ENCODE data around the gene CA11.
"Not testable (repeated sequence)": the region's sequence is repeated elsewhere in the genome, so short reads cannot be mapped to it uniquely, and the experiment has no call there.

Gene CA11

DNA sequence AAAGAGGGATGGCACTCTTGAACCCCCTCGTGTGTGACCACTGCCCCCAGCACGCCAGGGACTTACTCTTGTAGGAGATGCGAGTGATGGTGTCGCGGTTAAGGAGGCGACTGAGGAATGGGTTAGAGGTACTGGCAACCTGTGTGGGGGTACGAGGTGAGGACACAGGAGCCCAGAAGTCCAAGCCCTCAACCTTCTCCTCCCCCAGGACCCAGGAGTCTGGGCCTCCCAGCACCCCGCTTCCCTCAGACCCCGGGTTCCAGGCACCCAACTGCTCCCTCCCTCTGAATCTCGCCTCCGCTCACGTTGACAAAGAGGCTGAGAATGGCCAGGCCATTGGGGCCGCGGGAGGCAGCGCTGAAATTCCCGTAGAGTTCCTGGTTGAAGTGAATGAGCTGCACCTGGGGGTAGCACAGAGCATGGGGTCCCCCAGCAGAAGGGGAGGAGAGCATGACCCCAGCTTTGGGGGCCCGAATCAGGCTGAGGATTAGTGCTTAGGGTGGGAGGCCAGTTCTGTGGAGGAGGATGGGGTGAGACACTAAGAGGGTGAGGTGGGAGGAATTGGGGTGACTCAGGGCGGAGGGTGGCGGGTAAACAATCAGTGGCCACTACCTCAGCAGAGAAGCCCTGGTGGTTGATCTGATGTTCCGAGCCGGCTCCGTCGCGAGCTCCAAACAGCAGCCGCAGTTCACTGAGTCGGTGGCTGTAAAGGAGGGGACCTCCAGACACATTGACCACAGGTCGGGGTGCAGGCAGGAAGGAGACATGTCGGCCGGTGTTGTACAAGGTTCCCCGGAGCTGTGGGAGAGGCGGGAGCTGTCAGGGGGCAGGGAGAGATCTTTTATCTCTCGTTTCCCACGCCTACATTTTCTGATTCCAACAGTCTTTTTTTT is 6.3 kb downstream of the CA11 start:
- DNase-seq, result no peak

DNA sequence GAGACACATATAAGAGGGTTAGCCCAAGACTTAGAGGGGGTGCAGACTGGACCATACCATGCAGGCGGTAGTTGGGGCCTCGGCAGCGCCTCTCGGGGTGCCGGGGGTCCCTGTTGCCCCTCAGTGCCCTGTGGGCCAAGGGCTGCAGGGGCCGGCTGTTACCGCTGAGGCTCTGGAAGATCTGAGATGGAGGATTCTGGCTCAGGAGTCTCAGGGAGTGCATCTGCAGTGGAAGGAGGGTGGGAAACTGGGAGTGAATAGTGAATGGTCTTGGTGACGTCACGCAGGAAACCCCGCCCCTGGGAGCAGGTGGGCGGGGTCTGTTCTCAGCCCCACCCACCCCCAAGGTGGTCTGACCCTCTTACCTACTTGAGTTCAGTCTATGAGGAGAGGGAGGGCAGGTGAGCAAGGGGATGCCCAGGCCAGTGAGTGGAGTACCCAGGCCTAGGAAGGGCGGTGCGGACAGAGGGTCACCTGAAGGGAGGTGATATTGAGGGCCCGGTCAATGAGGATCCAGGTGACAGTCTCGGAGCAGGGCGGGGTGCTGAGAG is 7.1 kb downstream of the CA11 start:
- DNase-seq, result no peak

DNA sequence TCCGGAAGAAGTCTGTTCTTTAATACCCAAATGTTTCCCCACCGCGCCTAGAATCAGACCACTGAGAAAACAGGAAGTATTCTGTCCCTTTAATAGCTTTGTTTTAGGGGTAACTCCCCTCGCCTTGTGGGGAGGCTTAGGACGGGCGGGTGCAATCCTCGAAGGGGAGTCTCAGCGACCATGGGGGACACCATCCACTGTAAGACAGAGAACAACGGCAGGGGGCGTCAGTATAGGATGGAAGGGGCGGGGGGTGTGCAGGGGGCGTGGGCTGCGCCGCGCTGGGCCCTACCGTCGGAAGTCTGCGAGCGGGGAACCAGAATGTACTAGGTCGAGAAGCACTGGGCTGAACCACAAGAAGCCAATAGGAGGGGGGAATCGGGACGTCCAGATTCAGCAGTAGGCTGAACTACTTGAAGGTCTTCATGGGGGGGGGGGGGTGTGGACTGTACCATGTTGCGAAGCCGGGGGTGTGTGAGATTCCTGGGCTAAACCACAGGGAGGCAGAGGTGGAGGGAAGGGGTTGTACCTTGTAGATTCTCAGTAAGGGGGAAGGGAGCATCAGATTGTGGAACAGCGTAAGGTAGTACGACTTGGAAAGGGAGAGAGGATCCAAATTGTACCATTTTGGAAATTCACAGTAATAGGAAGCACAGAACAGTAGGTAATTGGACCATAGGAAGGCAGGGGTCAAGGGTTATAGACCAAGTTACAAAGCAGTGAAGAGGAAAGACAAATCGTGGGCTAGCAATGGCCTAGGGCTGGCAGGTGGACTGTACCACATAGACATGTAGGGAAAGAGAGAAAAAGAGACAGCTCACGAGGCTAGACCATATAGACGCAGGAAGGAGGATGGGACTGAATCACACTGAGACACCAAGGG is 7.8 kb downstream of the CA11 start:
- DNase-seq, result peak; percentile 82

DNA sequence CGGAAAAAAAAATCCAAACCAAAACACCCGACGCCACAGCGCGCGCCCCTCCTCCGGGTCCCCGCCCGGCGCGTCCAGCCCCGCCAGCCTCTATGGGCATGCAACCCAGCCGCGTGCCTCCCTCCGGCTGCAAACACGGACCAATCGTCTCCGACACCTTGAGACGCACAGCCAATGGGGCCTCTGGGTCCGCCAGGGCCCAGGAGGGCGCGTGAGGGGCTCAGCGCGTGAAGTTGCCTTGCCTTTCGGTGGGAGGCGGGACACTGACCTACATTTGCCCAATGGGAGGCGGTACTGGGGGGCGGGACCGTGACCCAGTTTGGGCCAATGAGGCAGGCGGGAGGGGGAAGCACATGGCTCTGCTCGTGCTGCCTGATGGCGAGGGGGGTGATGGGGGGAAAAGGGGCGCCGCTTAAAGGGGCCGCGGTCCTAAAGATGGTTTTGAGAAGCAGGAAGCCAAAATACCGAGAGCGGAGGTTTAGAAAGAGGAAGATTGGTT is 8.5 kb downstream of the CA11 start:
- DNase-seq, result peak; percentile 98

DNA sequence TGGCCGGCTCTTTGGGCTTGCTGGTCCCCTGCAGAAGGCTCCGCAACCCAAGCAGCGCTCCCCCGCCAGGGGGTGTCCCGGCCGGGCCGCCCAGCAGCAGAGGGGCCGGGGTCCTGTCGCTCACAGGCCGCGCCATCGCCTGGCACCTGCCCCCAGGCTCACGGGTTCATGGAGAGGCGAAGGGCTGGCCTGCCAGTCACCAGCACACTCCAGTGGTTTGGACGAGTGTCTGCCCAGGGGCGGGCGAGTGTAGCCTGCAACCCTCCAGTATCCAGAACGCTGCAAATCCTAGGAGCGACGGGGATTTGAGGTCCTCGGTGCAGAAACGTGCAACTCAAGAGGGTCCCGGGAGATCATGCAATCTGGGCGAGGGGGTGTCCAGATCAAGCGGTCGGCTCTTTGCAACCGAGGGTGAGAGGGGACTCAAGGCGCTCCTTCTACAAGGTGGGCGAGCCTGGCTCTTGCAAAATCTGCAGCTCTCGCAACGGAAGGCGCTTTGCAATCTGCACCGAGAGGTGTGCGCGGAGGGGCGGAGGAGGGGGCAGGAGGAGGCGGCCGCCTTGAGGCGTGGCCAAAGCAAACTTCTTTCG is 9.0 kb downstream of the CA11 start, which contains the start of gene DBP:
DBP (minus strand) TSS at position 521 of the 590 bp plus-strand sequence; CDS start at position 136, 385 bp downstream.
- peak; percentile 55 for DNase-seq

DNA sequence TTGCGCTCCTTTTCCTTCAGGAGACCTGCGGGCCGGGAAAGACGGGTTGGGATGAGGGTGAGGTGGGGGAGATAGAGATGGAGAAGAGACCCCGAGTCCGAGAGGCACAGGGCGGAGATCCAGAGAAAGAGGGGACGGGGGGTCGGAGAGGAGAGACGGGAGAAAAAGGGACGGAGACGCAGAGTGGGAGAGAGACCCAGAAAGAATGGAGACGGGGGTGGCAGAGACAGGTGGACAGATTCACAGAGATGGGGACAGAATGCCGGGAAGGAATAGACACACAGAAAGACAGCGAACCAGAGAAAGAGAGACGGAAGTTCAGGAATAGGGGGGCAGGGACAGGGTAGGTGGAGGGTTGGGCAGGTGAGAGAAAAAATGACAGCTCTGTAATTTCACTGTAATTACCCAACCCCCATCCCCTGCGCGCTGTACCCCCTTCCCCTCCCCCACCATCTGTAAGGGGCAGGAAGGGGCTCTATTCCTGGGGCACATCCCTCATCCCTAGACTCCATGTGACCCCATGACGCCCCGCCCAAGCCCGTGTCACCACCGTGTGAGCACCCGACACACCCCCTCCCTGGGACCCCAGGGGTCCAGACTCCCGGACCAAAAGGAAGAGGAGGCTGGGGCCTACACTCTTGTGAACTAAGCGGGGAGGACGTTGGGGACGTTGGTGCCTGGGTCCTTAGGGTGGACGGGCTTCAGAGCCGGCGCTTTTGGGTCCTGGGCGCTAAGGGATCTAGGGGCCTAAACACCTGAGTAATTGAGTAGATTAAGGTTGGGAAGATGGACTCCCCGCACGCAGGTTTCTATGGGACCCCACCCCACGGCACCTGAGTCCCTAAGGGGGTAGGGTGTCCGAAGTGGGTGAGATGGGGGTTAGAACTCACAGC is 9.8 kb downstream of the CA11 start:
- DNase-seq, result peak; percentile 50

DNA sequence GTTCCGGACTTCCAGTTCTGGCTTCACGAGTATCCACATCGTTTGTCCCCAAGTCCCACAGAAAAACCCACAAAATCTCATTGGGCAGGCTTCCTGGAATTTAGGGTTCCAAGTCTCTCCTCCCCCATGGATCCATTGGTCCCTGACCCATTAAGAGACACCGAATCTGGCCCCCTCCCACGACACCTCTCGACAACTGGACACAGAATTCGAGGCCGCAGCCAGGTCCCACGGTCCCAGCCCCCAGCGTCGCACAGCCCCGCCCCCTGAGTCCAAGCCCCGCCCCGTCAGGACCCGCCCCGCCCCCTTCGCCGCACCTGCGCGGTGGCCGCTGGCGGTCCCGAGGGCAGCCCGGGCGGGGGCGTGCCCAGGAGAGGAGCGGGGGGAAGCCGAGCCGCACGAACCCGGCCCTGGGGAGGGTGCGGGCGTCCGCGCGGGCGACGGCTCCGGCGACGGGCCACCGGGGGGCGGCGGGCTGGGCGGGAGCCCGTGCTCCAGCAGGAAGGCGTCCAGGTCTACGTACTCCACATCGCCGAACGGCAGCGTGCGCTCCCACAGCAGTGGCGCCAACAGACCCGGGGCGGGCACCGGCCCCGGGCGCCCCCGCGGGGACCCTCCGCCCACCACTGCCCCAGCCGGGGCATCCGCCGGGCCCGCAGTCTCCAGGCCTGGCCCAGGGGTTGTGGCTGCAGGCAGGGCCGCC is 10.6 kb downstream of the CA11 start:
- peak; percentile 65 for DNase-seq

DNA sequence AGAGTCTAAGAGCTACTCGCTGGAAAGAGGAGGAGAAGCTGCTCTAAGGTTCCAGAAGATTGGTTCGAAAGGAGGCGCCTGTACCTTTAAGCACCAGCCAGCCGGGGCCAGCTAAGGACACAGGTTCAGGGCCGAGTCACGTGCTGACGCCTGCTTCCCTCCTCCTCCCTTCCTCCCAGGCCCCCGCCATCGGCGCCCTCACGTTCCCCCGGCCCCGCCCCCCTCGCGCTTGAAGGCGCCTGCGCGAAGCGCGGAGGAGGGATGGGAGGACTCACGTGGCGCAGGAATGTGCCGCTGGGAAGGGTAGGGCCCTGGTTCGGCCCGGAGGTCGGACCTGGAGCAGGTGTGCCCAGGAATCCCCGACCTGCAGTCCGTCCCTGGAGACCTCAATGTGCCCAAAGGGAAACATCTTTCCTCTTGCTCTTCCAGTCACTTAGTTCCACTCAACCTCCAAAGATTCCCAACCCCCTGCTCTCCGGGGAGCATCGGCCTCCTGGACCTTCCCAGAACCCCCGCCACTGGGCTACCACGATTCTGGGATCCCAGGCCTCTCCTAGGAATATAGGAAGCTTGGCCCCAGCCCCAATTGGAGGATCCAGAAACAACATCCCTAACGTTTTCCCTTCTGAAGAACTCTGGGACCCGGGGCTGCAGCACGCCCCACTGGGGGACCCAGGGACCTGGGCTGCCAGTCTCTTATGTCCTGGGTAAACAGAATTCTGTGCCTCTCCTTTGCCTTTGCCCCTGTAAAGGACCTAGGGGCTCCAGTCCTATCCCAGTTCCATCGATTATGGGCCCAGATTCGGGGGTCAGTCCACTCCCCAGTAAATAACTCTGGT is 11.3 kb downstream of the CA11 start:
- peak; percentile 92 for DNase-seq

DNA sequence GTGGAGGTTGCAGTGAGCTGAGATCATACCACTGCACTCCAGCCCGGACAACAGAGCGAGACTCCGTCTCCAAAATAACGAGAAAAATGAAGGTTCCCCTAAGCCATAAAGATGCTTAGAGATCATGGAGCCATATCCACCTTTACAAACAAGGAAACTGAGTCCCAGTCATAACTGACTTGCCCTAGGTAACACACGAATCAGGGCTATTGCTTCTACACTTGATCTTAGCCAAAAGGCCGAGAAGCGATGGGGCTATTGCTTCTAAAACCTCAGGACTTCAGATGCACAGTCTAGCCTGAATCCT is 12.0 kb downstream of the CA11 start:
- DNase-seq, result no peak

DNA sequence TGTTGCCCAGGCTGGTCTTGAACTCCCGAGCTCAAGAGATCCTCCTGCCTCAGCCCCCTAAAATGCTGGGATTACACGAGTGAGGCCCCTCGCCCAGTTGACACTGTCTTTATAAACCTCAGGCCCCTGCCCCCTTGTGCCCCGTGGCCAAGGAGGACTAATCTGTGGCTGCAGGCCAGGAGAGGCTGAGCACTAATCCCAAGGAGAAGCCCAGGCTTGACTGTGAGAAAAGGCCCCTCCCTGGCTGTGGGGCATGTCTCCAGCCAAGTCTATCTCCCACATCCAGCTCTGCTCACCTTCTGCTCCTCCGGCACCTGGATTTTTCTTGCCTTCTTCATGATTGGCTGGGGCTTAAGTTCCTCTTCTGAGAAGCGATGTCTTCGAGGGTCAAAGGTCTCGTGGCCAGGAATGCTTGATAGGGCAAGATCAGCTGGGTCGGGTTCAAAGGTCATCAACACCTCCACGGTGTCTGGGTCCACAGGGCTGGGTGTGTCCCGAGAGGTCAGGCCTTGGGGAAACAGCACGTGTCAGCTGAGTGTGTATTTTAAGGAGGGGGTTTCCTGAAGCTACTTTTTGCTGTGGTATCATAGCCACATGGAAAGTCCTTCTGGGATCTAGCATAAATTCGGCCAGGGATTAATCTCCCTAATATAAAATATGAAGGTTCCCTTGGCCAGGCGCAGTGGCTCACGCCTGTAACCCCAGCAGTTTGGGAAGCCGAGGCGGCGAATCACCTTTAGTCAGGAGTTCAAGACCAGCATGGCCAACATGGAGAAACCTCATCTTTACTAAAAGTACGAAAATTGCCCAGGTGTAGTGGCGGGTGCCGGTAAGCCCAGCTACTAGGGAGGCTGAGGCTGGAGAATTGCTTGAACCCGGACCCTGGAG is 12.6 kb downstream of the CA11 start:
- DNase-seq, result no peak

DNA sequence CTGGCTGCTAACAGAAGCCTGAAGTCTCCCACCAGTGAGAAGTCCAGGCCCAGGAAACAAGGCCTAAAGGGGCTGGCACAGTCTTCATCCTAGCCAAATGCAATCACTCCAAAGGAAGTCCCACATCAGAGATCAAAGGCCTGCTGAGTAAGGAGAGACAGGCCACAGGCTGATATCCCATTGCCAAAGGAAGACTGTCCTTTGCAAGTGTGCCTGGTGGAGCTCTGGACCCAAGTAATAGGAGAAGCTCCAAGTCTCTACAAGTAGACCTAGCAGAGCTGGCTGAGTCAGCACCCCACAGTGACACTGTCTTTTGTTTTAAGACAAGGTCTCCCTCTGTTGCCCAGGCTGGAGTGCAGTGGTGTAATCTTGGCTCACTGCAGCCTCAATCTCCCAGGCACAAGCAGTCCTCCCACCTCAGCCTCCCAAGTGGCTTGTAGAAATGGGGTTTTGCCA is 13.3 kb downstream of the CA11 start:
- DNase-seq, result no peak

DNA sequence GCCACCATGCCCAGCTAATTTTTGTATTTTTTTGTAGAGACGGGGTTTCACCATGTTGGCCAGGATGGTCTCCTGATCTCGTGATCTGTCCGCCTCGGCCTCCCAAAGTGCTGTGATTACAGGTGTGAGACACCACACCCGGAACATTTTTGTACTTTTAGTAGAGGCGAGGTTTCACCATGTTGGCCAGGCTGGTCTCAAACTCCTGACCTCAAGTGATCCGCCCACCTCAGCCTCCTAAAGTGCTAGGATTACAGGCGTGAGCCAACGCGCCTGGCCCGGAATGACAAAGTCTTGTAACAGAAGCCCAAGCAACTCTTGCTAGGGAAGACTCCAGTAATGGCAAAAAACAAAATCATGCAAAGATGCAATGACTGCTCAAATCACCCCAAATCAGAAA is 13.7 kb downstream of the CA11 start:
- DNase-seq, result not testable (repeated sequence)

DNA sequence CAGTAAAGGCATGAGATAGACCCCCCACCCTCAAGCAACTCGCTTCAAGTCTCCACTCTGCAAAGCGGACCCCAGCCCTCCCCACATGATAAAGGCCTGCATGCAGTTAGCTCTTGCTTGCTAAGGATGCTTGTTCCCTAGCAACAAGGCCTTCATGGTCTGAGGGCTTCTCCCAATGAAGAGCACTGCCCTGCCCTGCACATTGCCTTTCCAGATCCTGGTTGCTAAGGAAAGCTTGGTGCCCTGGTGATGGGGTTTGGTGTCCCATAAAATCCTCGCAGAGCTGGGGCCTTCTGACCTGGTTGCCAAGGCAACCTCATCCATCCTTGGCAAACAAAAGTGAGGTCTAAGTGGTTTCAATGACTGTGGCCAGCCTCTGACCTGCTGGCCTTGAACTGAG is 14.8 kb downstream of the CA11 start:
- no peak for DNase-seq

DNA sequence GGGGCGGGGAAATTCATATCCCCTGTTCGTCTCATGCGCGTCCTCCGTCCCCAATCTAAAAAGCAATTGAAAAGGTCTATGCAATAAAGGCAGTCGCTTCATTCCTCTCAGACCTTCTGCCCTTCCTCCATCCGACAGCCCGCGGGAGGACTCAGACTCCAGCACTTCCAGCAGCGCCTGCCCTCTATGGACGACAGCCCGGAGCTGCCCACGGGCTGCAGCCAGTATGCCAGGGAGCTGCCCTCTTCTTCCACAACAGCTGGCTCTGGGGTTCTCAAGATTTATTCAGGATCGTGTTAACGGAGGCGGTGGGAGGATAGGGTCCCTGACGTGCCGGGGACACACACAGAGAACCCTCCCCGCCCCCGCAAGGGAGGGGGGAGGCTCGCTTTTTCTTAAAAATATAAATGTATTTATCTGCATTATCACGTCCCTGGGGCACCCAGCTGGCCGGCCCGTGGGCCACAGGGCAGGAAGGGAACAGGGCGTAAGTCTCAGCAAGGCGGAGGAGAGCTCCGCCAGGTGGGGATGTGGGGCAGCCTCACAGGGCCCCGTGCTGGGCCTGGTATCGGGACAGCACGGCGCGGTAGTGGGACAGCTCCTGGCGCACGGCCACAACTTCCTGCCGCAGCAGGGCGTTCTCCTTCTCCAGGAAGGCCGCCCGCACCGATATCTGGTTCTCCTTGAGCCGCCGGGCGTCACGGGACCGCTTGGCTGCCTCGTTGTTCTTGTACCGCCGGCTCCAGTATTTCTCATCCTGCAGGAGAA is 15.5 kb downstream of the CA11 start:
- DNase-seq, result no peak

DNA sequence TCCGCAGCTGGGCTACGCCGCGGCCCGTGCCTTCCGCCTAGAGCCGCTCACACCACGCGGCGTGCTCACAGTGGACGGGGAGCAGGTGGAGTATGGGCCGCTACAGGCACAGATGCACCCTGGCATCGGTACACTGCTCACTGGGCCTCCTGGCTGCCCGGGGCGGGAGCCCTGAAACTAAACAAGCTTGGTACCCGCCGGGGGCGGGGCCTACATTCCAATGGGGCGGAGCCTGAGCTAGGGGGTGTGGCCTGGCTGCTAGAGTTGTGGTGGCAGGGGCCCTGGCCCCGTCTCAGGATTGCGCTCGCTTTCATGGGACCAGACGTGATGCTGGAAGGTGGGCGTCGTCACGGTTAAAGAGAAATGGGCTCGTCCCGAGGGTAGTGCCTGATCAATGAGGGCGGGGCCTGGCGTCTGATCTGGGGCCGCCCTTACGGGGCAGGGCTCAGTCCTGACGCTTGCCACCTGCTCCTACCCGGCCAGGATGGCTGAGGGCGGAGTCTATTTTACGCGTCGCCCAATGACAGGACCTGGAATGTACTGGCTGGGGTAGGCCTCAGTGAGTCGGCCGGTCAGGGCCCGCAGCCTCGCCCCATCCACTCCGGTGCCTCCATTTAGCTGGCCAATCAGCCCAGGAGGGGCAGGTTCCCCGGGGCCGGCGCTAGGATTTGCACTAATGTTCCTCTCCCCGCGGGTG is 16.2 kb downstream of the CA11 start:
- no peak for DNase-seq

DNA sequence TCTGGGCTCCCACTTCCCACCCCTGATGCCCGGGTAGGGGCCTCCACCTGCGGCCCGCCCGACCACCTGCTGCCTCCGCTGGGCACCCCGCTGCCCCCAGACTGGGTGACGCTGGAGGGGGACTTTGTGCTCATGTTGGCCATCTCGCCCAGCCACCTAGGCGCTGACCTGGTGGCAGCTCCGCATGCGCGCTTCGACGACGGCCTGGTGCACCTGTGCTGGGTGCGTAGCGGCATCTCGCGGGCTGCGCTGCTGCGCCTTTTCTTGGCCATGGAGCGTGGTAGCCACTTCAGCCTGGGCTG is 16.7 kb downstream of the CA11 start:
- DNase-seq, result no peak

DNA sequence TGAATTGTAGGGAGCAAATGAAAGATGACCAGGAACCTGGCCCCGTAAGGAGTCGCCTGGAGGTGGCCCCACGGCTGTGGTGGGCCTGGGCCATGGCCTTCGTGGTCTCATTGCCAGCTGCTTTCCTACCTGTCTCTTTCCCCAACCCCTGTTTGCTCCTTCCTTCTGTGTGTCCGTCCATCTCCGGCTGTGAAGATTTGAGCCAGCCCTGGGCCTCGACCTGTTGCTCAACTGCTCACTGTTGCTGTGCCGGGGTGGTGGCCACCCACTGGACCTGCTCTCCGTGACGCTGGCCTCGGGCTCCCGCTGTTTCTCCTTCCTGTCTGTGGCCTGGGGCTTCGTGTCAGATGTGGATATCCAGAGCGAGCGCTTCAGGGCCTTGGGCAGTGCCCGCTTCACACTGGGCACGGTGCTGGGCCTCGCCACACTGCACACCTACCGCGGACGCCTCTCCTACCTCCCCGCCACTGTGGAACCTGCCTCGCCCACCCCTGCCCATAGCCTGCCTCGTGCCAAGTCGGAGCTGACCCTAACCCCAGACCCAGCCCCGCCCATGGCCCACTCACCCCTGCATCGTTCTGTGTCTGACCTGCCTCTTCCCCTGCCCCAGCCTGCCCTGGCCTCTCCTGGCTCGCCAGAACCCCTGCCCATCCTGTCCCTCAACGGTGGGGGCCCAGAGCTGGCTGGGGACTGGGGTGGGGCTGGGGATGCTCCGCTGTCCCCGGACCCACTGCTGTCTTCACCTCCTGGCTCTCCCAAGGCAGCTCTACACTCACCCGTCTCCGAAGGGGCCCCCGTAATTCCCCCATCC is 17.3 kb downstream of the CA11 start:
- DNase-seq, result no peak

All from NCI-H345 (cell line).